ENCODE data around the gene SPPL2C.

Gene SPPL2C

DNA sequence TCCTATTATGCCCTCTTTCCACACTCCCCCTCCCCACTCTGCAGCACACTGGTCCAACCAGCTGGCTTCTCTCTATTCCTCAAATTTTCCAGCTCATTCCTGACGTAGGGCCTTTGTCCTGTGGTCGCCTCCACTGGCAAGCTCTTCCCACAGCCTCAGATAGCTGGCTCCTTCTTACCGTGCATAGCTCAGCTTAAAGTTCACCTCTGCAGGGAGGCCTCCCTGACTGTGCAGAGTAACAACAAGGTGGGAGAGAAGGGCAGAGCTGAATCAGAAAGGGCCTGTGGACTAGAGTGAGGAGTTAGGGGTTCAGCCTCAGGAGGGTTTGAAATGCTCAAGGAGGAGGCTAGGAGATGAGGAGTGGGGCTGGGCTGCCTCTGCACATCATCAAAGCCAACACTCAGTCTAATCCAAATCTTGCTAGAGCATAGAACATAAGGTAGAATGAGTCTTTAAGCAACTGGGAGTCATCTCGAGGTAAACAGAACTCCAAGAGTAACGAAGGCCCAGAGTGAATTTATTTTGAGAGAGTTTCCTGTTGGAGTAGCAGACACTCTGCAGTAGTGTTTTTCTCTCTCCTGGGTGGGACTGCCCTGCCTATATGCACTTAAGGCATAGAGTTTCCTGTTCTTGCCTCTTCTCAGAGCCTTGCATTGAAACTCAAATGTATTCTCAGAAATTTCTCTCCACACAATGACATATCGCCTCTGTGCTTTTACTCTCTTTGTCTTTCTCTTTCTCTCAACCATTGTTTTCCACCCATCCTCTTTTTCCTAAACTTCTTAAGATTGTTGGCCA lies 19.4 kb downstream of the SPPL2C start:
- no peak overlapping the region for H3K27ac ChIP-seq (ENCODE audit: low read depth, low read length)
- no peaks in the 10 kb centered on the region for H3K27me3 ChIP-seq (ENCODE audit: insufficient read depth, low read length)
- no peaks in the 10 kb centered on the region for H3K4me1 ChIP-seq (ENCODE audit: insufficient read depth, low read length)
- WGBS = 78% methylated on average over 6 of the region's 6 CpGs
- H3K4me3 ChIP-seq (ENCODE audit: low read length) = no peak overlapping the region
- H3K9me3 ChIP-seq (ENCODE audit: insufficient read depth, low read depth, low read length) = no peaks in the 10 kb centered on the region
- no peaks in the 10 kb centered on the region for H3K36me3 ChIP-seq (ENCODE audit: insufficient read depth, low read length)
- H3K9ac ChIP-seq (ENCODE audit: low read depth, low read length) = no peak overlapping the region

DNA sequence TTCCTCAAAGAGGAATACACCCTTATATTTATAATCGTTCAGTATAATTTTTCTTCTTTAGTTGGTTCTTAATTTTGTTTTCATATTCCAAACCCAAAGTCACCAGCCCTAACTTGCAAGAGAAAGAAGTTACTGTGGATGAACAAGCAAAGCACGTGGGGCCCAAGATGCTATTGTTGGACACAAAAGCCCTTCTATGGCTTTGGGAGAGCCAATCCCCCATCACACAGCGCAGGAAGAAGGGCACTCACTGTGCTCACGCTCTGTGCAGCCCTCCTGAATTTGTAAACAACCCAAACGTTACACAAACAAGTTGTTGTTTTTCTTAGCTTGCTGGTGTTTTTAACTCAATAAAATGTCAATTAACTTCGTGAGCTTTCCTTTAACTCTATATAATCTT lies 22.5 kb downstream of the SPPL2C start:
- no peaks in the 10 kb centered on the region for H3K27me3 ChIP-seq (ENCODE audit: insufficient read depth, low read length)
- no peaks in the 10 kb centered on the region for H3K36me3 ChIP-seq (ENCODE audit: insufficient read depth, low read length)
- H3K9ac ChIP-seq (ENCODE audit: low read depth, low read length) = no peak overlapping the region
- no peaks in the 10 kb centered on the region for H3K4me1 ChIP-seq (ENCODE audit: insufficient read depth, low read length)
- H3K27ac ChIP-seq (ENCODE audit: low read depth, low read length) = no peak overlapping the region
- H3K9me3 ChIP-seq (ENCODE audit: insufficient read depth, low read depth, low read length) = no peaks in the 10 kb centered on the region
- no peak overlapping the region for H3K4me3 ChIP-seq (ENCODE audit: low read length)
- 96% methylated on average over 5 of the region's 6 CpGs for WGBS

DNA sequence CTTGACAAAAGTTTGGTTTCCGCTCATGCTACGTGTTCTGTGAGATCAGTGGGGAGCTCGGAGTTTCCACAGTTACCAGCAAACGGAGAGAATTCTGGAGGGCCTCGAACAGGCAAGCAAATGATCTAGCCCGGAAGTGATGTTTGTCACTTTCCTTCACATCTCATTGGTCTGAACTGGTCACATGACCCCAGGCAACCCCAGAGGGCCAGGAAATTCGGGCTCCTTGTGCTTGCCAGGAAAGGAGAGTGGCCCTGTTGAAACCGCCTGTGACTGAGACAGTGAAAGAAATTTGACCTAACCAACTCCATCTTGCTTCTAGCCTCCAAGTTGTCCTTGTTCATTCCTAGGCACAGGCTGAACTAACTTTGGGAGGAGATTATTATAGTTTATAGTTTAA lies 23.0 kb downstream of the SPPL2C start:
- WGBS = 69% methylated on average over 8 of the region's 8 CpGs
- Histone ChIP-seq H3K27ac (ENCODE audit: low read depth, low read length) (no peak overlapping the region), H3K4me1 (ENCODE audit: insufficient read depth, low read length) (no peaks in the 10 kb centered on the region), H3K9ac (ENCODE audit: low read depth, low read length) (no peak overlapping the region), H3K27me3 (ENCODE audit: insufficient read depth, low read length) (no peaks in the 10 kb centered on the region), H3K4me3 (ENCODE audit: low read length) (no peak overlapping the region), H3K9me3 (ENCODE audit: insufficient read depth, low read depth, low read length) (no peaks in the 10 kb centered on the region), H3K36me3 (ENCODE audit: insufficient read depth, low read length) (no peaks in the 10 kb centered on the region)

DNA sequence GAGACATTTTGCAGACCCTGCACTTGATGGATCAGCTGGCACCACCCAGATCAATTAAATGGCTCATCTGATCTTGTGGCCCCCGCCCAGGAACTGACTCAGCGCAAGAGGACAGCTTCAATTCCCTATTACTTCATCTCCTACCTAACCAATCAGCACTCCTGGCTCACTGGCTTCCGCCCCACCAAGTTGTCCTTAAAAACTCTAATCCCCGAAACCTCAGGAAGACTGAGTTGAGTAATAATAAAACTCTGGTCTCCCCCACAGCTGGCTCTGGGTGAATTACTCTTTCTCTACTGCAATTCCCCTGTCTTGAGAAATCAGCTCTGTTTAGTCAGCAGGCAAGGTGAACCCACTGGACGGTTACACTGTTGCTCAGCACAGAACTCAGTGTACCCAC lies 23.6 kb downstream of the SPPL2C start:
- Histone ChIP-seq H3K36me3 (ENCODE audit: insufficient read depth, low read length) (no peaks in the 10 kb centered on the region), H3K9ac (ENCODE audit: low read depth, low read length) (no peak overlapping the region), H3K27me3 (ENCODE audit: insufficient read depth, low read length) (no peaks in the 10 kb centered on the region), H3K4me1 (ENCODE audit: insufficient read depth, low read length) (no peaks in the 10 kb centered on the region), H3K9me3 (ENCODE audit: insufficient read depth, low read depth, low read length) (no peaks in the 10 kb centered on the region), H3K27ac (ENCODE audit: low read depth, low read length) (no peak overlapping the region), H3K4me3 (ENCODE audit: low read length) (no peak overlapping the region)
- WGBS = 59% methylated on average over 5 of the region's 5 CpGs

DNA sequence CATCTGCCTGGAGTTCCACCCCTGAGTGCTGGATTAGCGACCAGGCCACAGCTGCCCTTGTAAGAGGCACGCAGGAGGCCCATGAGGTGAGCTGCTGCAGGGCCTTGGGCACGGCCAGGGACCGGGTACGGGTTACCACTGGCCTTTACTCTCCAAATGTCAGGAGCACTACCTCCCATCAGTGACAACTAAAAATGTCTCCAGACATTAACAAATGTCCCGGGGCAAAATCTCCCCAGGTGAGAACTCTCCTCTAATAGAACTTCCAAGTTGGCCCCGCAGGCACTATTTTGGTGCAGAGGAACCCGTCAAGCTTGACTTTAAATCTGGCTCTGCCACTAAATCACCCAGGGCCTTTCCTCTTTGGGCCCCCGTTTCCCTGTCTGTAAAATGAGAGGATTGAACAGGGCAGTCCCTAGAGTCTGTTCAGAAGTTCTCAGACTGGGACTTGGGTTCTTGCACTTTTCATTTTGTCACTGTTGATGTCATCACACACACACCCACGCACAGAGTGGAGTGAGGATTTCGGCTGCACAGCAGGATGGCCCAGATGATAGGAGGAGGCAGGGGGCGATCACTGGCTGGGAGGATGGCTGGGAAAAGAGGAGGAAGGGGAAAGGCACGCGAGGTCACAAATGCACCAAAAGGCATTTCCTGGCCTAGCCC lies 25.1 kb downstream of the SPPL2C start:
- H3K27ac ChIP-seq (ENCODE audit: low read depth, low read length) = no peak overlapping the region
- H3K27me3 ChIP-seq (ENCODE audit: insufficient read depth, low read length) = no peaks in the 10 kb centered on the region
- H3K4me1 ChIP-seq (ENCODE audit: insufficient read depth, low read length) = no peaks in the 10 kb centered on the region
- WGBS = 70% methylated on average over 13 of the region's 14 CpGs
- no peak overlapping the region for H3K9ac ChIP-seq (ENCODE audit: low read depth, low read length)
- H3K4me3 ChIP-seq (ENCODE audit: low read length) = no peak overlapping the region
- H3K9me3 ChIP-seq (ENCODE audit: insufficient read depth, low read depth, low read length) = no peaks in the 10 kb centered on the region
- H3K36me3 ChIP-seq (ENCODE audit: insufficient read depth, low read length) = no peaks in the 10 kb centered on the region

DNA sequence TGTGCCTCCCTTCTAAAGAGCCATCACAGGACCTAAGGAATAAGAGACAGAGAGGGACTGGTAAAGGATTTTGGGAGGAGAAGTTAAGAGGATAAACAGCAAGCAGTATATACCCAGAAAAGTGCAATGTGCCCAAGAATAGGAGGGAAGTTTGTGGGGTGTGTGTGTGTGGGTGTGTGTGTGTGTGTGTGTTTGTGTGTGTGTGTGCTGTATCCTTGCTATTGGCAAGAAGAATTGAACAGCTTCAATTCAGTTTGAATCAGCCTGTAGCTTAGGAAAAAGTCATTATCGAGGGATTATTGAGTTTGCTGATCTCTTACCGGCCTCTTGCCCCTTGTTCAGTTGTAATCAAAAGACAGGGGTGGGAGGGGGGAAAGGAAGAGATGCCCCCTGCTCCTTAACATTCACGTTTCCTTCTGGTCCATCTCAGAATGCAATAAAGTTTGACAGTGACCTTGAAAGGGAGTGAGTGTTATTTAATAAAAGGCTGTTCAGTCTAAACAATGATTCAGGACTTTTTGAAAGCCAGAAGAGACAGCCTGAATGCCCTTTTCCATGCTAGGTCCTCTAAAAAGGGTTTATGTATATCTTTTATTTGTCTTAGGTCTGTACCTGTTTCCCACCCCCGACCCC lies 25.8 kb downstream of the SPPL2C start:
- H3K9me3 ChIP-seq (ENCODE audit: insufficient read depth, low read depth, low read length) = no peaks in the 10 kb centered on the region

DNA sequence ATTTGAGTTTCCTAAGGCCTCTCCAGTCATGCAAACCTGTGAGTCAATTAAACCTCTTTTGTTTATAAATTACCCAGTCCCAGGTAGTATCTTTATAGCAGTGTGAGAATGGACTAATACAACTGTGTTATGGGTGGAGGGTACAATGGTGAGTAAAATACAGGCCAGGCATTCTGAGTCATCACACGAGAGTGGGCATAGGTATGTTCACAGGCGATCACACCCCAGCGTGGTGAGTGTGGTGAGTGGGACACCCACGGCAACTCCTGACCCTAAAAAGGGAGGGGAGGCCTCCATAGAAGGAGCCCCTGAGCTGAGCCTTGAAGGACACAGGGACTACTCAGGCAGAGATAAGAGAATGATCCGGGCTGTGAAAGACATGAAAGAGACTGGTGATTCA lies 27.0 kb downstream of the SPPL2C start:
- Histone ChIP-seq H3K36me3 (ENCODE audit: insufficient read depth, low read length) (no peaks in the 10 kb centered on the region), H3K4me3 (ENCODE audit: low read length) (no peak overlapping the region), H3K27ac (ENCODE audit: low read depth, low read length) (no peak overlapping the region), H3K9ac (ENCODE audit: low read depth, low read length) (no peak overlapping the region), H3K27me3 (ENCODE audit: insufficient read depth, low read length) (no peaks in the 10 kb centered on the region), H3K4me1 (ENCODE audit: insufficient read depth, low read length) (no peaks in the 10 kb centered on the region), H3K9me3 (ENCODE audit: insufficient read depth, low read depth, low read length) (no peaks in the 10 kb centered on the region)
- WGBS = 90% methylated on average over 5 of the region's 5 CpGs

More for the DNA sequence above, 25.8 kb downstream of the SPPL2C start:
- Histone ChIP-seq H3K9ac (ENCODE audit: low read depth, low read length) (no peak overlapping the region), H3K4me3 (ENCODE audit: low read length) (no peak overlapping the region), H3K27ac (ENCODE audit: low read depth, low read length) (no peak overlapping the region), H3K36me3 (ENCODE audit: insufficient read depth, low read length) (no peaks in the 10 kb centered on the region), H3K27me3 (ENCODE audit: insufficient read depth, low read length) (no peaks in the 10 kb centered on the region), H3K4me1 (ENCODE audit: insufficient read depth, low read length) (no peaks in the 10 kb centered on the region)
- 80% methylated on average over 3 of the region's 4 CpGs for WGBS

DNA sequence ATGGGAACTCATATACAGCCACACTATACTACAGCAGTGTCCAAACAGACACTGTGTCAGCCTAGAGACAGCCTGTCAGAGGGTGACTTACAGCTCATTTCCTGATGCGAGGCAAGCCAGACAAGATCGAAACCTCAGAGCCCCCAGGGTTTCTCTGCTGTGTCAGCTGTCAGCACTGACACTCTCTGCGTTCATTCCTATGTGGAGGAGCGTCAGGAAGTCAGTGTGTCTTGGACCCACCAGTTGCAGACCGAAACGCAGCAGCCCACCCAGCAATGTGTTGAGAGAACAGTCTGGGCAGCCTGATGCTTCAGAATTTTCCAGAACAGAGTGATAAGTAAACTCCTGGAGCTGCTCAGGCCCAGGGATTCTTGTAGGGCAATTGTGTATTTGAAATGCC lies 29.0 kb downstream of the SPPL2C start:
- 64% methylated on average over 6 of the region's 6 CpGs for WGBS
- H3K9ac ChIP-seq (ENCODE audit: low read depth, low read length) = no peak overlapping the region

DNA sequence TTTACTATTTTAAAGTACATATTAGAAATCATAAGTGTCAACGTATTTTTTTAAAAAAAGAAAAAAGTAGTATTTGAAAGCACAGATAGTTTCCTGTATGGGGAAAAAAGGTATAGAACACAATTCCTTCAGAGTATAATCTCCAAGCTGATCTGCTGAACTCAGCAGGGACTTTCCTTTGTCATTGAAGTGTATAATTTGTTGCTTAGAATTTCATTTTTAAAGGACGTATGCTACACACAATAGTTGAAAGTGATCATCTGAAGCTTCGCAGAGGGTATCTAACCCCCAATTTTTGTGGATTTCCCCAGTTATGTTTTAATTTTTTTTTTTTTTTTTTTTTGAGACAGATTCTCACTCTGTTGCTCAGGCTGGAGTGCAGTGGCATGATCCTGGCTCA lies 29.5 kb downstream of the SPPL2C start:
- no peak overlapping the region for H3K9ac ChIP-seq (ENCODE audit: low read depth, low read length)
- no peak overlapping the region for H3K27ac ChIP-seq (ENCODE audit: low read depth, low read length)

More for the DNA sequence above, 29.0 kb downstream of the SPPL2C start:
- Histone ChIP-seq H3K4me3 (ENCODE audit: low read length) (no peak overlapping the region), H3K27me3 (ENCODE audit: insufficient read depth, low read length) (no peaks in the 10 kb centered on the region), H3K9me3 (ENCODE audit: insufficient read depth, low read depth, low read length) (no peaks in the 10 kb centered on the region), H3K4me1 (ENCODE audit: insufficient read depth, low read length) (no peaks in the 10 kb centered on the region), H3K27ac (ENCODE audit: low read depth, low read length) (no peak overlapping the region), H3K36me3 (ENCODE audit: insufficient read depth, low read length) (no peaks in the 10 kb centered on the region)

DNA sequence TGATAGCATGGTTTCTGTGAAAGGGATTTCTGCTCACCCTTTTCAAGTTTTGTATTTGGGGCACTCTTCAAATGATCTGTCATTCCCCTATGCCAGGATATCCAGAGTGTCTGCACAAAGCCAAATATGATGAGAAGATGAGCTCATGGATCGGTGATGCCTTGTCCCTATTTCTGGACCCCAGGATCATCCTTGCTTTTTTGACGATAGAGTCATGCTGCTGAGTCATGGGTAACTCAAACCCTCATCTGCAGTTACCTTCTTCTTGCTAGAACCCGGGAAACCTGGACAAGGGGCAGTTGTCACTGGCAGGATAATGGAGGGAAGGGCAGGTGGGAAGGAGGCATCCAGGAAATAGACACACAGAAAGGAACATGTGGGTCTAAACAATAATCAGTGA lies 31.9 kb downstream of the SPPL2C start:
- H3K27me3 ChIP-seq (ENCODE audit: insufficient read depth, low read length) = no peaks in the 10 kb centered on the region
- no peaks in the 10 kb centered on the region for H3K9me3 ChIP-seq (ENCODE audit: insufficient read depth, low read depth, low read length)
- no peaks in the 10 kb centered on the region for H3K4me1 ChIP-seq (ENCODE audit: insufficient read depth, low read length)
- no peak overlapping the region for H3K9ac ChIP-seq (ENCODE audit: low read depth, low read length)
- H3K4me3 ChIP-seq (ENCODE audit: low read length) = no peak overlapping the region
- H3K27ac ChIP-seq (ENCODE audit: low read depth, low read length) = no peak overlapping the region
- WGBS = 84% methylated on average over 3 of the region's 3 CpGs
- no peaks in the 10 kb centered on the region for H3K36me3 ChIP-seq (ENCODE audit: insufficient read depth, low read length)

More for the DNA sequence above, 29.5 kb downstream of the SPPL2C start:
- no peaks in the 10 kb centered on the region for H3K27me3 ChIP-seq (ENCODE audit: insufficient read depth, low read length)
- no peak overlapping the region for H3K4me3 ChIP-seq (ENCODE audit: low read length)
- no peaks in the 10 kb centered on the region for H3K36me3 ChIP-seq (ENCODE audit: insufficient read depth, low read length)
- 88% methylated on average over 2 of the region's 3 CpGs for WGBS
- no peaks in the 10 kb centered on the region for H3K9me3 ChIP-seq (ENCODE audit: insufficient read depth, low read depth, low read length)
- H3K4me1 ChIP-seq (ENCODE audit: insufficient read depth, low read length) = no peaks in the 10 kb centered on the region

DNA sequence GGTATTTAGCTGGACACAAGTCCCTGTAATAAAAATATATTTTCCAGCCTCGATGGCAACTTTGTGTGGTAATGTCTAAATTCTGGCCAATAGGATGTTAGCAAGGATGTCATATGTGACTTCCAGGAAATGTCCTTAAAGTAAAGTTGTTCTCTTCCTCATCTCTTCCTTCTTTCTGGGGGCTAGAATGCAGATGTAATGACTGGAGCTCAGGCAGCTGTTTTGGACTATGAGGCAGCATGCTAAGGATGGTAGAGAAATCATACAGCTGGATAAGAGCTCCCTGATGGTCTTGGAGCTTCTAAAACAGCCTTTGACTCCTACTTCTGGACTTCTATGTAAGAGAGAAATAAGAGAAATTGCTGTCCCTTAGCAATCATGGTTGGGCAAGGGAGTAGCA lies 32.8 kb downstream of the SPPL2C start:
- Histone ChIP-seq H3K9ac (ENCODE audit: low read depth, low read length) (no peak overlapping the region), H3K27me3 (ENCODE audit: insufficient read depth, low read length) (no peaks in the 10 kb centered on the region), H3K36me3 (ENCODE audit: insufficient read depth, low read length) (no peaks in the 10 kb centered on the region), H3K9me3 (ENCODE audit: insufficient read depth, low read depth, low read length) (no peaks in the 10 kb centered on the region), H3K4me3 (ENCODE audit: low read length) (no peak overlapping the region), H3K4me1 (ENCODE audit: insufficient read depth, low read length) (no peaks in the 10 kb centered on the region), H3K27ac (ENCODE audit: low read depth, low read length) (no peak overlapping the region)
- 67% methylated on average over 1 of the region's 1 CpG for WGBS

Data from HUES64 (cell line).